H9 (cell line): ENCODE data around the gene SLC46A1. TPM values are rescaled to one million over a fixed set of nuclear protein-coding genes. Genes with fewer than 3 reads are reported as not detected.

Source experiments
- DNase-seq: peaks from one replicate; pipeline ENCODE4 v3.0.0-alpha.2; 2017
- H2AFZ ChIP-seq: one replicate; pipeline ENCODE4 v1.6.1; 2013; ENCODE audit warnings: mild to moderate bottlenecking, low read length, control low read depth, moderate library complexity
- H2AK5ac ChIP-seq: 2 replicates; pipeline ENCODE4 v1.6.1; 2013; ENCODE audit warnings: low read length, control low read depth, mixed read lengths; ENCODE audit not compliant: insufficient read length
- H2BK120ac ChIP-seq: one replicate; pipeline ENCODE4 v1.6.1; 2013; ENCODE audit warnings: low read depth, mild to moderate bottlenecking, low read length, control low read depth, inconsistent platforms; ENCODE audit not compliant: poor library complexity, severe bottlenecking
- H2BK12ac ChIP-seq: 2 replicates; pipeline ENCODE4 v1.6.1; 2013; ENCODE audit warnings: low read length, control low read depth, mixed read lengths, low read depth; ENCODE audit not compliant: insufficient read length
- H2BK15ac ChIP-seq: 2 replicates; pipeline ENCODE4 v1.6.1; 2013; ENCODE audit warnings: low read depth, low read length, control low read depth
- H2BK20ac ChIP-seq: one replicate; pipeline ENCODE4 v1.6.1; 2013; ENCODE audit warnings: low read depth, mild to moderate bottlenecking, low read length, control low read depth, inconsistent platforms; ENCODE audit not compliant: poor library complexity, severe bottlenecking
- H2BK5ac ChIP-seq: 2 replicates; pipeline ENCODE4 v1.6.1; 2013; ENCODE audit warnings: low read length, control low read depth, mixed read lengths; ENCODE audit not compliant: insufficient read length
- H3K14ac ChIP-seq: 2 replicates; pipeline ENCODE4 v1.6.1; 2013; ENCODE audit warnings: low read length, control low read depth; ENCODE audit not compliant: insufficient read depth
- H3K18ac ChIP-seq: 2 replicates; pipeline ENCODE4 v1.6.1; 2013; ENCODE audit warnings: low read depth, mild to moderate bottlenecking, mixed read lengths, low read length, control low read depth; ENCODE audit not compliant: insufficient read length
- H3K23ac ChIP-seq: 2 replicates; pipeline ENCODE4 v1.6.1; 2013; ENCODE audit warnings: low read length, control low read depth, mixed read lengths, low read depth; ENCODE audit not compliant: insufficient read length
- H3K23me2 ChIP-seq: 2 replicates; pipeline ENCODE4 v1.6.1; 2013; ENCODE audit warnings: low read depth, mild to moderate bottlenecking, mixed read lengths, low read length, control low read depth; ENCODE audit not compliant: insufficient read length, poor library complexity, severe bottlenecking
- H3K27ac ChIP-seq: 2 replicates; pipeline ENCODE4 v1.5.1; 2013; ENCODE audit warnings: low read length, control low read depth, mixed read lengths, low read depth; ENCODE audit not compliant: insufficient read length
- H3K27me3 ChIP-seq: 2 replicates; pipeline ENCODE4 v1.6.1; 2013; ENCODE audit warnings: low read length, control low read depth, inconsistent platforms; ENCODE audit not compliant: insufficient read depth
- H3K4ac ChIP-seq: 2 replicates; pipeline ENCODE4 v1.6.1; 2013; ENCODE audit warnings: low read depth, mild to moderate bottlenecking, control low read depth, inconsistent platforms, low read length, moderate library complexity
- H3K4me1 ChIP-seq: 2 replicates; pipeline ENCODE4 v1.6.1; 2013; ENCODE audit warnings: low read length, control low read depth, inconsistent platforms; ENCODE audit not compliant: insufficient read depth
- H3K4me2 ChIP-seq: 2 replicates; pipeline ENCODE4 v1.6.1; 2013; ENCODE audit warnings: low read length, control low read depth, mixed read lengths; ENCODE audit not compliant: insufficient read length, insufficient read depth
- H3K56ac ChIP-seq: 2 replicates; pipeline ENCODE4 v1.6.1; 2013; ENCODE audit warnings: low read depth, mild to moderate bottlenecking, mixed read lengths, low read length, control low read depth; ENCODE audit not compliant: insufficient read length
- H3K79me1 ChIP-seq: 2 replicates; pipeline ENCODE4 v1.6.1; 2013; ENCODE audit warnings: low read depth, mild to moderate bottlenecking, moderate library complexity, low read length, control low read depth, inconsistent platforms; ENCODE audit not compliant: insufficient read depth, poor library complexity, severe bottlenecking
- H3K79me2 ChIP-seq: 2 replicates; pipeline ENCODE4 v1.6.1; 2013; ENCODE audit warnings: low read length, control low read depth, inconsistent platforms; ENCODE audit not compliant: insufficient read depth
- H3K9ac ChIP-seq: 2 replicates; pipeline ENCODE4 v1.6.1; 2013; ENCODE audit warnings: low read length, control low read depth, mixed read lengths; ENCODE audit not compliant: insufficient read length; ENCODE audit errors: extremely low read depth
- H3K9me3 ChIP-seq: one replicate; pipeline ENCODE4 v1.6.1; 2013; ENCODE audit warnings: low read depth, low read length, inconsistent platforms; ENCODE audit not compliant: control insufficient read depth
- H3T11ph ChIP-seq: one replicate; pipeline ENCODE4 v1.6.1; 2013; ENCODE audit warnings: mild to moderate bottlenecking, low read length, control low read depth, inconsistent platforms
- H4K20me1 ChIP-seq: one replicate; pipeline ENCODE4 v1.6.1; 2013; ENCODE audit not compliant: control insufficient read depth, insufficient read length, insufficient read depth
- H4K5ac ChIP-seq: 2 replicates; pipeline ENCODE4 v1.6.1; 2013; ENCODE audit warnings: low read depth, mild to moderate bottlenecking, mixed read lengths, low read length, control low read depth; ENCODE audit not compliant: insufficient read length
- H4K8ac ChIP-seq: replicated peaks from 2 replicates; pipeline ENCODE4 v1.6.1; 2013; ENCODE audit warnings: low read length, control low read depth, mixed read lengths, low read depth; ENCODE audit not compliant: insufficient read length
- H4K91ac ChIP-seq: 2 replicates; pipeline ENCODE4 v1.6.1; 2013; ENCODE audit warnings: low read depth, mild to moderate bottlenecking, moderate library complexity, mixed read lengths, low read length, control low read depth; ENCODE audit not compliant: insufficient read length
- H3K27ac Mint-ChIP-seq, 3 experiments: 2 replicates in 2 of 3; 3 replicates in 1 of 3; pipeline ENCODE4 v1.8.0; 2020 to 2021; ENCODE audit warnings: mixed read lengths in 3 of 3, mild to moderate bottlenecking in 1 of 3, moderate library complexity in 1 of 3
- H3K27me3 Mint-ChIP-seq: 2 replicates; pipeline ENCODE4 v1.8.0; 2021; ENCODE audit warnings: low read depth, mild to moderate bottlenecking, moderate library complexity, mixed read lengths
- H3K36me3 Mint-ChIP-seq, 3 experiments: 2 replicates in 2 of 3; 3 replicates in 1 of 3; pipeline ENCODE4 v1.8.0; 2020 to 2021; ENCODE audit warnings: low read depth in 3 of 3, mixed read lengths in 3 of 3; ENCODE audit not compliant: insufficient read depth in 1 of 3
- H3K4me1 Mint-ChIP-seq, 2 experiments: 2 replicates each; pipeline ENCODE4 v1.8.0; 2020; ENCODE audit warnings: mixed read lengths in 2 of 2
- H3K4me3 Mint-ChIP-seq, 2 experiments: 2 replicates in 1 of 2; 3 replicates in 1 of 2; pipeline ENCODE4 v1.8.0; 2020 to 2021; ENCODE audit warnings: mild to moderate bottlenecking in 2 of 2, mixed read lengths in 2 of 2, moderate library complexity in 1 of 2
- H3K9me3 Mint-ChIP-seq, 2 experiments: 2 replicates in 1 of 2; 3 replicates in 1 of 2; pipeline ENCODE4 v1.8.0; 2020; ENCODE audit warnings: mild to moderate bottlenecking in 2 of 2, mixed read lengths in 2 of 2, moderate library complexity in 1 of 2
- CTCF ChIP-seq: fragments of 200-600 bp; sonication (generic); conservative IDR thresholded peaks from 3 replicates; pipeline ENCODE4 v1.8.0; 2021; ENCODE audit warnings: antibody characterized with exemption, mild to moderate bottlenecking
- WGBS: extraction: QIAGEN DNeasy Blood & Tissue Kit; methylation state at CpG from one replicate; pipeline ENCODE4 v1.1.7; 2013; ENCODE audit warnings: missing lambda C conversion rate, low lambda C conversion rate, mixed read lengths; ENCODE audit not compliant: insufficient read length; ENCODE audit errors: extremely low coverage; 5-methylcytosine and 5-hydroxymethylcytosine counted together
- total RNA-seq: library from RNA; stranded (reverse); gene quantifications from 2 replicates; pipeline ENCODE4 v1.2.1, GENCODE V29; 2021

The SLC46A1 gene
- total RNA-seq, 1 experiment from 2014 or later, result 8.7 TPM

DNA sequence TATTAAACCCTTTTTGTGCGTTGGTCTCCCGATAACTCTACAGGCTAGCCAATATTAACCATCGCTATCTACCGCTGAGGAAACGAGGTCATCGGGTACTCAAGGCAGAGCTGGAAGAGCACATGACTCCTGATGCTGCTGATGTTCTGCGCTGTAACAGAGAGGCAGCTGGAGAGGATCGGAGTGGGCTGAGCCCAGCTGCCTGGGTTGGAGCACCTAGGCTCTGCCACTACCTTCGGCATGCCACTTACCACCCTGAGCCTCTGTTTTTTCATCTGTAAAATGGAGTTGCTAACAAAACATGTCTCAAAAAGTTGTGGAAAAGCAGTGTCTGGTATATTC lies 432 bp upstream of the SLC46A1 start:
- Mint-ChIP-seq H3K4me1 (peaks cover 65 to 74% of the 10 kb centered on the region in 2 experiments), H3K27ac (peak overlapping the region in 1 of 3 experiments; percentile 44; a peak in 1 of 7 replicates), H3K4me3 (peak overlapping the region; percentile 68 to 85), H3K36me3 (peaks cover 0 to 3% (median 0%) of the 10 kb centered on the region in 3 experiments; a peak in 2 of 7 replicates), H3K27me3 (peaks cover 56% of the 10 kb centered on the region), H3K9me3 (no peaks in the 10 kb centered on the region)
- no peak overlapping the region for H4K5ac ChIP-seq
- H3T11ph ChIP-seq, result no peak overlapping the region
- no peaks in the 10 kb centered on the region for H3K79me2 ChIP-seq
- H2BK12ac ChIP-seq, result no peak overlapping the region
- no peak overlapping the region for H2BK20ac ChIP-seq
- H2BK15ac ChIP-seq, result no peak overlapping the region
- peak; percentile 70 for DNase-seq
- no peaks in the 10 kb centered on the region for H4K20me1 ChIP-seq
- no peak overlapping the region for H2AK5ac ChIP-seq
- peak overlapping the region; percentile 39 for H3K4me2 ChIP-seq
- H3K27me3 ChIP-seq, result no peaks in the 10 kb centered on the region; the same call in 1 of the 2 replicates
- no peak overlapping the region for H3K18ac ChIP-seq
- no peak overlapping the region for H3K9ac ChIP-seq
- no peak overlapping the region for H4K91ac ChIP-seq
- H3K79me1 ChIP-seq, result no peaks in the 10 kb centered on the region
- peaks cover 9% of the 10 kb centered on the region for H3K23me2 ChIP-seq
- no peak overlapping the region for H3K23ac ChIP-seq
- no peak overlapping the region for H3K27ac ChIP-seq
- peaks cover 15% of the 10 kb centered on the region; the same call in 1 of the 2 replicates for H3K4me1 ChIP-seq
- no peak overlapping the region for H4K8ac ChIP-seq
- H2BK5ac ChIP-seq, result no peak overlapping the region
- no peak overlapping the region for H2AFZ ChIP-seq
- TF ChIP-seq CTCF, result no peak
- WGBS, result no CpG with 5 or more reads among the region's 9 CpGs
- H3K14ac ChIP-seq, result no peak overlapping the region
- no peaks in the 10 kb centered on the region for H3K9me3 ChIP-seq
- H2BK120ac ChIP-seq, result no peak overlapping the region
- no peak overlapping the region for H3K4ac ChIP-seq
- no peak overlapping the region for H3K56ac ChIP-seq
